ENCODE results near the gene DNASE1L2.

Gene DNASE1L2

DNA sequence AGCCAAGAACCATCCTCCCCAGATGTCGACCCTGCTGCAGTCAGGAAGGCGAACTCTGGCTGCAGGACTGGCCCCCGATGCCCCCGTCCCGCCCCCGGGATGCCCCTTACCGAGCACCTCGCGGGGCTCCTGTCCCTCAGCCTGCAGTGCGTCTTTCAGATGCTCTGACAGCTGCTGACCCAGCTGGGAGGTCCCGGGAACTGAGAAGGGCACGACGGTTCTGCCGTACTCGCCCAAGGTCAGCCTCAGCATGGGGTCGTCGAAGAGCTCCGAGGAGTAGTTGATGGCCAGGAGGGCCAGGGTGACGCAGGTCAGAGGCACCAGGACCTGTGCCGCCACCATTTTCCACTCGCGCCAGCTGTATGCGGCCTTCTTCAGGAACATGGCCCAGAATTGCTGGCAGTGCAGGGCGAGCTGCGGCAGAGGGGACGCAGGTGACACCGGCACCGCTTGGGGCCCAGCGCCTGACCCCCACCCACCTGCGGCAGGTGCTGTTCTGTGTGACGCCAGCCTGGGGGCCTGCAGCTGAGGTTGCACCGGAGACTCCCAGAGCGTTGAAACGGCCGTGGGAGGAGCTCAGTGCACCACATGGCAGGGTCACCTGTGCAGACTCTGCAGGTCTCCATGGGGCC is 51.8 kb downstream of the DNASE1L2 start:
- no peak for DNase-seq (ENCODE audit: low spot score)

All from COLO829 (cell line).